Airway epithelial cell (primary cell): ENCODE results near the gene PGM1. TPM values are rescaled to one million over a fixed set of nuclear protein-coding genes. Genes with fewer than 3 reads are reported as not detected.

ENCODE experiments used
- total RNA-seq: library from RNA; depleted of rRNA; stranded (reverse); fragments of >200 nt; gene quantifications from 2 replicates; pipeline ENCODE4 v1.2.3, GENCODE V29; 2015

PGM1 gene
- total RNA-seq, result 58.7 and 61.6 TPM in 2 replicates

DNA sequence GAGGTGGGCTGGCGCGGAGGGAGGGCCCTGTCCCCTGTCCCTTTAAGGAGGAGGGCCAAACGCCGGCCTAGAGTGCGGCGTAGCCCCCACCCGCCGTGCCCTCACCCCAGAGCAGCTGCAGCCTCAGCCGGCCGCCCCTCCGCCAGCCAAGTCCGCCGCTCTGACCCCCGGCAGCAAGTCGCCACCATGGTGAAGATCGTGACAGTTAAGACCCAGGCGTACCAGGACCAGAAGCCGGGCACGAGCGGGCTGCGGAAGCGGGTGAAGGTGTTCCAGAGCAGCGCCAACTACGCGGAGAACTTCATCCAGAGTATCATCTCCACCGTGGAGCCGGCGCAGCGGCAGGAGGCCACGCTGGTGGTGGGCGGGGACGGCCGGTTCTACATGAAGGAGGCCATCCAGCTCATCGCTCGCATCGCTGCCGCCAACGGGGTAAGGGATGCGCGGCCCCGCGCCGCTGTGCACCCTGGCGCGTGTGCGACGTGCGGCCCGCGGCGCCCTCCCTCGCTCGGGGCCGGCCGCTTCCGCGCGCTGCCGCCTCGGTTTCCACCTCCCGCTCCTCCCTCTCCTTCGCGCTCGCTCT is at the start of gene PGM1:
PGM1 (plus strand) TSS at position 109 of the 583 bp plus-strand sequence; CDS start at position 187, 78 bp downstream.

Other genes starting within 250 kb of the PGM1 start
- 7.7 and 14.4 TPM in 2 replicates for gene ALG6, start 225.8 kb upstream of the PGM1 start, total RNA-seq
- 15.4 and 24.0 TPM in 2 replicates for gene ITGB3BP, start 70.2 kb upstream of the PGM1 start, total RNA-seq
- 2.0 and 3.4 TPM in 2 replicates for gene EFCAB7, start 69.9 kb upstream of the PGM1 start, total RNA-seq
- 0.42 and 1.5 TPM in 2 replicates for gene ROR1, start 180.6 kb downstream of the PGM1 start, total RNA-seq